Parathyroid adenoma (tissue), 2 donors: ENCODE data around the gene PPM1E.
"Not testable (repeated sequence)": the region's sequence is repeated elsewhere in the genome, so short reads cannot be mapped to it uniquely, and the experiment has no call there.

Experiments used
- H2AFZ ChIP-seq: fragments of 300-600 bp; sonication (generic); one replicate; pipeline ENCODE4 v1.7.0; 2017; ENCODE audit warnings: antibody characterized with exemption, mild to moderate bottlenecking
- H3K27ac ChIP-seq: fragments of 300-600 bp; sonication (generic); one replicate; pipeline ENCODE4 v1.7.0; 2017
- H3K27me3 ChIP-seq: fragments of 300-600 bp; sonication (generic); one replicate; pipeline ENCODE4 v1.7.0; 2017; ENCODE audit warnings: low read length; ENCODE audit not compliant: control insufficient read depth, insufficient read depth
- H3K36me3 ChIP-seq: fragments of 300-600 bp; sonication (generic); one replicate; pipeline ENCODE4 v1.7.0; 2017; ENCODE audit warnings: low read length; ENCODE audit not compliant: control insufficient read depth, insufficient read depth
- H3K4me1 ChIP-seq: fragments of 300-600 bp; sonication (generic); one replicate; pipeline ENCODE4 v1.7.0; 2017; ENCODE audit warnings: control low read depth
- H3K4me2 ChIP-seq: fragments of 300-600 bp; sonication (generic); one replicate; pipeline ENCODE4 v1.7.0; 2017; ENCODE audit warnings: low read length
- H3K4me3 ChIP-seq: fragments of 300-600 bp; sonication (generic); one replicate; pipeline ENCODE4 v1.7.0; 2017; ENCODE audit warnings: low read depth, low read length
- H3K79me2 ChIP-seq: fragments of 300-600 bp; sonication (generic); one replicate; pipeline ENCODE4 v1.7.0; 2017; ENCODE audit warnings: control low read depth
- H3K9ac ChIP-seq: fragments of 300-600 bp; sonication (generic); one replicate; pipeline ENCODE4 v1.7.0; 2017; ENCODE audit warnings: mild to moderate bottlenecking
- H3K9me3 ChIP-seq: fragments of 300-600 bp; sonication (generic); one replicate; pipeline ENCODE4 v1.7.0; 2017; ENCODE audit warnings: low read length; ENCODE audit not compliant: control insufficient read depth
- TF ChIP-seq, protein P1 (sequence below): fragments of 300-600 bp; sonication (generic); IDR thresholded peaks from one replicate; pipeline ENCODE4 v1.7.0; 2017; ENCODE audit warnings: antibody characterized with exemption, mild to moderate bottlenecking
- donor health status: primary hyperparathyroidism.

PPM1E gene

DNA sequence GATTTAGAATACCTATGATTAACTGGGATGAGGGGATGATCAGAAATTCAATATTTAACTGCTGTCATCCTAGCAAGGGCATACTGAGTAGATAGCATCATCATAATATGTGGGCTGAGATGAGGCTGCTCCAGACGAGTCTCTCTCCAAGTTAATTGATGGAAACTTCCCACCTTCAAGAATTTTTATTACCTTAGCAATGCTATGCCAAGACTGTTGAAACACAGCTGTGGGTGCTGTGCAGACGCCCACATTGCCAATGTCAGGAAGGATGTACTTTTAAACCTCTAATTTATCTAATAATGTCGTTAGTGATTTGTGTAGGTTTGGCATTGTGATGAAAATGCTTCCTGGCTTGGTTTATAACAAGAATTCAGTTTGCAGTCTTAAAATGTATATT lies 180.6 kb downstream of the PPM1E start:
- Histone ChIP-seq H3K9me3 (no peaks in the 10 kb centered on the region), H3K4me3 (no peak overlapping the region), H3K4me1 (no peaks in the 10 kb centered on the region), H3K4me2 (no peak overlapping the region), H3K79me2 (no peaks in the 10 kb centered on the region), H3K27ac (no peak overlapping the region), H3K9ac (no peak overlapping the region), H2AFZ (no peak overlapping the region), H3K27me3 (no peaks in the 10 kb centered on the region), H3K36me3 (no peaks in the 10 kb centered on the region)
- TF ChIP-seq, protein P1, sequence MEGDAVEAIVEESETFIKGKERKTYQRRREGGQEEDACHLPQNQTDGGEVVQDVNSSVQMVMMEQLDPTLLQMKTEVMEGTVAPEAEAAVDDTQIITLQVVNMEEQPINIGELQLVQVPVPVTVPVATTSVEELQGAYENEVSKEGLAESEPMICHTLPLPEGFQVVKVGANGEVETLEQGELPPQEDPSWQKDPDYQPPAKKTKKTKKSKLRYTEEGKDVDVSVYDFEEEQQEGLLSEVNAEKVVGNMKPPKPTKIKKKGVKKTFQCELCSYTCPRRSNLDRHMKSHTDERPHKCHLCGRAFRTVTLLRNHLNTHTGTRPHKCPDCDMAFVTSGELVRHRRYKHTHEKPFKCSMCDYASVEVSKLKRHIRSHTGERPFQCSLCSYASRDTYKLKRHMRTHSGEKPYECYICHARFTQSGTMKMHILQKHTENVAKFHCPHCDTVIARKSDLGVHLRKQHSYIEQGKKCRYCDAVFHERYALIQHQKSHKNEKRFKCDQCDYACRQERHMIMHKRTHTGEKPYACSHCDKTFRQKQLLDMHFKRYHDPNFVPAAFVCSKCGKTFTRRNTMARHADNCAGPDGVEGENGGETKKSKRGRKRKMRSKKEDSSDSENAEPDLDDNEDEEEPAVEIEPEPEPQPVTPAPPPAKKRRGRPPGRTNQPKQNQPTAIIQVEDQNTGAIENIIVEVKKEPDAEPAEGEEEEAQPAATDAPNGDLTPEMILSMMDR, result no peak

DNA sequence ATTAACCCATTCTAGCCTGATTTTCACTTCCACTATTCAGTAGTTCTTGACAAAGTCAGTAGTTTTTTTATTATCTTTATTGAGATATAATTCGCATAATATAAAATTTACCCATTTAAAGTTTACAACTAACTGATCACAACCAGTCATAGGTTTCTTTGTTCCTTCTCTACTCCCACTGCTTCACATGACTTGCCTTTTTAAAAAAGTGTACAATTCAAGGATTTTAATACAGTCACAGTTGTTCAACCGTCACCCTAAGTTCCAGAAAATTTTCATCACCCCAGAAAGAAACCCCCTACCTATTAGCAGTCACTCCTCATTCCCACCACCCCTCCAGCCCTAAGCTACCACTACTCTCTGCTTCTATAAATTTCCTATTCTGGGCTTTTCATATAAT lies 188.5 kb downstream of the PPM1E start:
- H3K79me2 ChIP-seq, result no peaks in the 10 kb centered on the region
- H3K27ac ChIP-seq, result no peak overlapping the region
- TF ChIP-seq, protein P1, result no peak
- no peaks in the 10 kb centered on the region for H3K9me3 ChIP-seq
- H3K36me3 ChIP-seq, result no peaks in the 10 kb centered on the region
- H3K4me2 ChIP-seq, result no peak overlapping the region
- H3K27me3 ChIP-seq, result no peaks in the 10 kb centered on the region
- H3K4me1 ChIP-seq, result no peaks in the 10 kb centered on the region
- H2AFZ ChIP-seq, result no peak overlapping the region
- no peak overlapping the region for H3K4me3 ChIP-seq
- H3K9ac ChIP-seq, result no peak overlapping the region

DNA sequence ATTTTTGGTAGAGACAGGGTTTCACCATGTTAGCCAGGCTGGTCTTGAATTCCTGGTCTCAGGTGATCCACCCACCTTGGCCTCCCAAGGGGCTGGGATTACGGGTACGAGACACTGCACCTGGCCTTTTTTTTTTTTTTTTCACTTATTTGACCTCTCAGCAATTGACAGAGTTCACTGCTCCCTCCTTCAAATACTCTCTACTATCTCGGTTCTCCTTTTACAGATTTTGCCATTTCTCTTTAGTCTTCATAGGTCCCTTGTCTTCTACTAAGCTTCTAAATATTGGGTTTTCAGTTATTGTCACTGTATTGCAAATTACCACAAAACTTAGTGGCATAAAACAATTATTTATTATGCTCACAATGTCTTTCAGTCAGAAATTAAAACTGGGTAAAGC lies 191.8 kb downstream of the PPM1E start:
- H2AFZ ChIP-seq, result no peak overlapping the region
- no peak overlapping the region for H3K9ac ChIP-seq
- H3K79me2 ChIP-seq, result no peaks in the 10 kb centered on the region
- H3K27me3 ChIP-seq, result no peaks in the 10 kb centered on the region
- no peak overlapping the region for H3K4me3 ChIP-seq
- no peaks in the 10 kb centered on the region for H3K4me1 ChIP-seq
- TF ChIP-seq, protein P1, result no peak
- no peaks in the 10 kb centered on the region for H3K36me3 ChIP-seq
- no peak overlapping the region for H3K4me2 ChIP-seq
- H3K27ac ChIP-seq, result no peak overlapping the region
- H3K9me3 ChIP-seq, result no peaks in the 10 kb centered on the region

DNA sequence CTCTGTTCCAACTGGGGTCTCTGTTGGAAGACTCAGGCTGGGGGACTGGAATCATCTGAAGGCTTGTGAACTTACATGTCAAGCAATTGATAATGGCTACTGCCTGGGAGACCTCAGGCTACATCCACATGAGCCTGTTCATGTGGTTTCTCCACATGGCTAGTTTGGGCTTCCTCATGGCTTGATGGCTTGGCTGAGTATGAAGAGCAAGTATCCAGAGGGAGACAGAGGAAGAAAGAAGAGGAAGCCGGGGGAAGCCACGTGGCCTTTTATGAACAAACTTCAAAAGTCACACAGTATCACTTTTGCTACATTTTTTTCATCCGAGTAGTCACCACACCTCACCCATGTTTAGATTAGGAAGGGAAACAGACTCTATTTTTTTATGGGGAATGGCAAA lies 192.2 kb downstream of the PPM1E start:
- Histone ChIP-seq H3K27me3 (no peaks in the 10 kb centered on the region), H3K9ac (no peak overlapping the region), H3K36me3 (no peaks in the 10 kb centered on the region), H3K4me3 (no peak overlapping the region), H3K9me3 (no peaks in the 10 kb centered on the region), H3K4me2 (no peak overlapping the region), H2AFZ (no peak overlapping the region), H3K27ac (no peak overlapping the region), H3K4me1 (no peaks in the 10 kb centered on the region), H3K79me2 (no peaks in the 10 kb centered on the region)
- TF ChIP-seq, protein P1, result no peak

DNA sequence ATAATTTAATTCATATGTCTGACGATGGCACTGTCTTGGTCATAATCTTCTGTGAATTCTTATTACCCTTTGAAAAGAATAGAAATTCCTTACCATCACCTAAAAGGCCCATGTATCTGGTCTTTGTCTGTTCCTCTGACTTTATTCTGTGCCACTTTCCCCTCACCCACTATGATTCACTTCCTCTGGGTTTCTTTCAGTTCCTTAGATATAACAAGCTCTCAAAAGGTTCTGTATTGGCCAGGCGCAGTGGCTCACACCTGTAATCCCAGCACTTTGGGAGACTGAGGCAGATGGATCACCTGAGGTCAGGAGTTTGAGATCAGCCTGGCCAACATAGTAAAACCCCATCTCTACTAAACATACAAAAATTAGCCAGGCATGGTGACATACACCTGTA lies 198.7 kb downstream of the PPM1E start:
- not testable (repeated sequence) for H3K27me3 ChIP-seq

More for the DNA sequence above, 198.7 kb downstream of the PPM1E start:
- not testable (repeated sequence) for H3K4me2 ChIP-seq, H3K79me2 ChIP-seq, H3K9me3 ChIP-seq, H3K36me3 ChIP-seq, H3K9ac ChIP-seq, H3K4me1 ChIP-seq, H3K4me3 ChIP-seq, H3K27ac ChIP-seq, H2AFZ ChIP-seq
